GM13976 (cell line): Measurements from ENCODE around the gene SHF.

Experiments used
- DNase-seq: peaks from one replicate; pipeline ENCODE4 v3.0.0; 2012; ENCODE audit warnings: low spot score
- CTCF ChIP-seq: IDR thresholded peaks from 2 replicates; pipeline ENCODE4 v1.5.1; 2012; ENCODE audit warnings: borderline replicate concordance, mild to moderate bottlenecking; ENCODE audit not compliant: insufficient read depth; ENCODE audit errors: extremely low read depth, missing control alignments, control extremely low read depth
- in situ Hi-C: fragments of 300-500 bp; cut with MboI; formaldehyde crosslinking; loops from one replicate; pipeline ENCODE4 v1.12.0; 2022; ENCODE audit warnings: low sequenced_read_pairs, mixed read lengths, inconsistent platforms; ENCODE audit not compliant: unreplicated experiment

SHF gene

GRCh38 chr15:45205192-45205591, 17.4 kb upstream of the SHF start:
- peak; percentile 90 for TF ChIP-seq CTCF
- in situ Hi-C loops: loop anchor here (10.0 kb wide), 1 partner anchor 200 kb away; a partner anchor contains a TSS
- peak; percentile 72 for DNase-seq

- no peak for DNase-seq
- in situ Hi-C loops: loop anchor here (10.0 kb wide), 1 partner anchor 202 kb away; a partner anchor contains a TSS
- TF ChIP-seq CTCF: no peak
Observed at GRCh38 chr15:45203182-45203581, 15.4 kb upstream of the SHF start.

GRCh38 chr15:45201869-45202268, 14.1 kb upstream of the SHF start:
- in situ Hi-C loops: loop anchor here (10.0 kb wide), 1 partner anchor 203 kb away; a partner anchor contains a TSS
- no peak for DNase-seq
- no peak for TF ChIP-seq CTCF

GRCh38 chr15:45201557-45201859, 13.7 kb upstream of the SHF start:
- in situ Hi-C loops: loop anchor here (10.0 kb wide), 1 partner anchor 203 kb away; a partner anchor contains a TSS
- no peak for TF ChIP-seq CTCF
- DNase-seq: no peak

- no peak for TF ChIP-seq CTCF
- no peak for DNase-seq
- in situ Hi-C loops: loop anchor here (10.0 kb wide), 1 partner anchor 204 kb away; a partner anchor contains a TSS
Observed at GRCh38 chr15:45200799-45201556, 13.2 kb upstream of the SHF start.

- in situ Hi-C loops: loop anchor here (10.0 kb wide), 1 partner anchor 205 kb away; a partner anchor contains a TSS
- DNase-seq: peak; percentile 81
- no peak for TF ChIP-seq CTCF
Observed at GRCh38 chr15:45200001-45200798, 12.4 kb upstream of the SHF start.
